EH (cell line): Measurements from ENCODE around the gene SATB1.
A peak's percentile ranks its signal among the peaks of the same experiment; 100 is the strongest.

Experiments
- DNase-seq: peaks from one replicate; pipeline ENCODE4 v3.0.0-alpha.2; 2015; ENCODE audit warnings: low read depth

SATB1 gene

DNA sequence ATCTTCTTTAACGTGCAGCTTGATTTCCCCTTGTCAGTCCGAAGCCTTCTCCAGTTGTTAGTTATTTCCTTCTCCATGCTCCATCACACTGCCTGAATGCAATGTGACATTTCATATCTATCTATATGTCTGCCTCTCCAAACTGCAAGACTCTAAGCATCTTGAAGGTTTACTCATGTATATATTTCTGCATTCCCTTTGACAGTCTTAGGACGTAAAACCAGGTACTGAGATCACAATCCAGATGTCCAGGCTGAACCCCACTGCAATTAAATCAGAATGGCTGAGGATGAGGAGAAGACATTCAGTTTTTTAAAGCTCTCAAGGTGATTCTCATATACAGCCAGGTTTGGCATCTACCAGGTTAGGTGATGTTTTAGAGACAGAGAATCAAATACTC, 6.1 kb upstream of the SATB1 start:
- no peak for DNase-seq

- no peak for DNase-seq
Observed at GRCh38 chr3:18428991-18429745, 4.0 kb upstream of the SATB1 start.

DNA sequence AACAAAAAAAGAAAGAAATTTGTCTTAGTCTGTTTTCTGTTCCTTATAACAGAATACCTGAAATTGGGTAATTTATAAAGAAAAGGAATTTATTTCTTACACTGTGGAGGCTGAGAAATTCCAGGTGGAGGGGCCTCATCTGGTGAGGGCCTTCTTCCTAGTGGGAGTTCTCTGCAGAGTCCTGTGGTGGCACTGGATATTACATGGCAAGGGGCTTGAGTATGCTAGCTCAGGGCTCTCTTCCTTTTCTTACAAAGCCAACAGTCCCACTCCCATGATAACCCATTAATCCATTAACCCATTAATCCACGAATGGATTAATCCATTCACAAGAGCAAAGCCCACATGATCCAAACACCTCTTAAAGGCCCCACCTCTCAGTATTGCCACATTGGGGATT, 2.9 kb upstream of the SATB1 start:
- no peak for DNase-seq

DNA sequence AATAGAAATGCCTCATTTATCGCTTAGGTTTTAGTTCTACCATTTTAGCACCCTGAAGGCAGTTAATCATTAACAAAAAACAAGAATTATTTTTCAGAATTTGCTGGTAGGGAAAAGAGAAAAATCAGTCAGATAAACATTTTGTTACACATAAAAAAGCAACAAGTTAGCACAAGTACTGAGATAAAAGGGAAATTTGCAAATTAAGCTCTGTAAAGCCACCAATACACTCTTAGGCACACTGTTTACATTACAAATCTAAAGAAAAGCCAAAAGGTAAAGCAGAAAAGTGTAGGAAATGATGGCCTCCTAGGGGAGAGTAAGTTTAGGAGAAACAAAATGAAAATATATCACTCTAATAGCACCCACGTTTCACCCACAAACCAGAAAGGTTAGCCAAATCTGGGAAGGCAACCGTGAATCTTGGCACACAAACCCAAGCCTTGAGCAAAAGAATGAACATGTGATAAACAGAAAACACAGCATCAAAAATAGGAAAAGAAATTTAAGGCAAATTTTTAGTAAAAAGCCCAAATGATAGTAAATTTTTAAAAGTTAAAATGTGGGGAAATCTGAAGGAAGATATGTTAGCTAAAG, 1.6 kb upstream of the SATB1 start:
- no peak for DNase-seq

DNA sequence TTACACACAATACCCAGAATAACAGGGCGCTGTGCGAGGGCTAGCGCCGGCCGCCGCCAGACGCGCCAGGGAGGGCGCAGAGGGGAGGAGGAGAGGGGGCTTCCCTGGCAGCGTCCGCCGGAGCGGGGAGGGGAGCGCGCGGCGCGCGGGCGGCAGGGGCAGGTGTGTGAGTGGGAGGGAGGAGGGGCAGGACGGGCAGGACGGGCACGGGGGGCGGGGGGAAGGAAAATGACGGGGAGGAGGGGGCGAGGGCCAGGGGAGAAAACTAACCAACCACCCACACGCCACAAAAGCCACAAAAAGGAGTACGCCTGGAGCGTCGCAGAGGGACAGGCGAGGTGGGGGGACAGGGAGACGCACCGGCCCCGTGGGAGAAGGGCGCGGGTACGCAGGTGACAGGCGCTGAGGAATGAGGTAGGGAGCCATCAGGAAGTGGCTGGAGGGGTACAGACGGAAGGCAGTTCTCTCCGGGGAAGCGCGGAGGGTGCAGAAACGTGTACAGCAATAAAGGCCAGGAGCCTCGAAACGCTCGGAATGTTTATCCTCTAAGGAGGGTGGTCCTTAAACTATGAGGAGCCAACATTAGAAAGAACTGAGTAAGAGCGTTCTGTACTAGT, 610 bp upstream of the SATB1 start:
- DNase-seq = no peak

DNA sequence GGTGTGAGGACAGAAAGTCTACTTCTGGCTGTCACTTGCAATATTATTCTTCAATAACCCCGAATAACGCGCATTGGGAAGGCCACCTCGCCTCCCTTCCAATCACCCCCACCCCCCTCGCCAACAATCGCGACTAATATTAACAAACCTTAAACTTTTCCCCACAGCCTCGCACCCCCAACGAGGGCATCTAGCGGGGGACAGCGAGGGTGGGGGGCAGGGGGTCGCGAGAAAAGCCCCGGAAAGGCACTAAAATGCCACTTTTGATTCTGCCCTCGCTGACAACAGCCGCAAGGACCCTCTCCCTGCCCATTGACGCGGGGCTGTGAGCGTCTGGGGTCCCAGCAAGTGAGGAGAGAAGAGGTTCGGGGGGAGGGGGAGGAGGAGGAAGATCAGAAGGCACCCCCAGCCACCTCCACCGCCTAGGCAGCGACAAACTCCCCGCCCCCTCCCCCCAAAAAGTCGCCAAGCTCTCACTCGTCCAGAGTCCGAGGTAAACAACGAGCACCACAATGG, 868 bp downstream of the SATB1 start:
- no peak for DNase-seq

DNA sequence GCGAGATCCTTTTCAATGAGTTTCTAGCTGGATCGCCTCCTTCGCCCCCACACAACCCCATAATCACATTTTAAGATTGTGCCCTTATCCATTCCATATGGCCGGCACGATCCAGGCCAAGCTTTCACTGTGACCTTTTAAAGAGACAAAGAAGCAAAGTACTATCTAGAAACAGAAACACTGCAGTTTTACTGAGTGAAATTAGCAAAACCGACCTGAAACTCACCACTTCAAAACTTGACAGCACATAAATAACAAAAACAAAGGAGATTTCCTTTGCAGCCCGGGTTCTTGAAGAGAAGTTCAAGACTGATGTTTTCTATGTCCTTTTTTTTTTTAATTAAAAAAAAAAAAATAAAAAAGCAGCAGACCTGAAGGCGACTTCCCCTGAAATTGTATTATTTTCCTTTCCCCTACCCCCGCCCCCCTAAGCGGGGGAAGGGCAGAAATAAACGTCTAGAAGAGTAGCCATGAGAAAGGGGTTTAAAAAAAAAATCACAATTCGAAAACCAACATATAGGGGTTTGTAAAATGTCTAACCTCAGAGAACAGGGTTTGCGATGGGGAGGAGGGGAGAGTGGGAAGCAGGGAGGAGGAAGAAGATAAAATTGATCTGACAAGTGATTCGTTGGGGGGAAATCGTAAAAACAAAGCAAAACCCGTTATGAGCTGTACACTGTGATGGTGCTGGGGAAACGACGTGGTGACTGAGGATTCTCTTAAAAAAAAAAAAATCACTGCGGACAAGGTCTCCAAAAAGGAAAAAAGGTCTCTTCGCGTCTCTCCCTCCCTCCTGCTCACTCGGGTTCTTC, 1.5 kb downstream of the SATB1 start:
- DNase-seq = peak; percentile 60

DNA sequence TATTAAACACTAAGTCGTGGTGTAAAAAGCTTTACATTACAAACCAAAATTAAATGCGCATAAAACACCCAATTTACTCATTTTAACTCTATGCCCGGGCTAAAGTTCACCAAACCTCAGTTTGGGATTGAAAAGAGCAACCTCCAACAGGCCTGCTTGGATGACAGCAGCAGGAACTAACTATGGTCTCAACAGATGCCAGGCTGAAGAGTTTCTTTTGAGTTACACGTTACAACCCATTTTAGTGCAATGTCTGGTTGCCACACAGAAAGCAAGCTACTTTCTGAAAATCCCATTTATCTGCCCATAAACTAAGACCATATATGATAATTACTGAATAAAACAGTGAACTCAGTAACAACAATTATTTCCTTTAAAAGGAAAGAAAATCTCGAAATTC, 2.2 kb downstream of the SATB1 start:
- DNase-seq = no peak

DNA sequence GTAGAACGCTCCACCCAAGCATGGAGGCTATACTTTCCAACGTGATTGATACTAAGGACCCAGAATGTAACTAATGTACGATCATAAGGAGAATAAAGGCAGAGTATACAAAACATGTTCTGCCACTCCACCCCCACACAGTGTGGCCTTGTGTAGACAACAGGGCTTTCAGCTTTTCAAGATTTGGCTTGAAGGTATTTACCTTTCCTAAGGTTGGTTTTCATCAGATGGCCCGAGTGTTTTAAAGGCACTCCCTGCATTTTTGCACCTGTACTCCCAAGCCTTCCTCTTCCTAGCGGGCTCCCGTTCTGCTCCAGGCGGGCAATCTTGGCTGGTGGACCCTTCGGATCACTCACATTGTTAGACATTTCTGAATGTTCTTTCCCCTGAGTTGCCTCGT, 4.6 kb downstream of the SATB1 start:
- no peak for DNase-seq

DNA sequence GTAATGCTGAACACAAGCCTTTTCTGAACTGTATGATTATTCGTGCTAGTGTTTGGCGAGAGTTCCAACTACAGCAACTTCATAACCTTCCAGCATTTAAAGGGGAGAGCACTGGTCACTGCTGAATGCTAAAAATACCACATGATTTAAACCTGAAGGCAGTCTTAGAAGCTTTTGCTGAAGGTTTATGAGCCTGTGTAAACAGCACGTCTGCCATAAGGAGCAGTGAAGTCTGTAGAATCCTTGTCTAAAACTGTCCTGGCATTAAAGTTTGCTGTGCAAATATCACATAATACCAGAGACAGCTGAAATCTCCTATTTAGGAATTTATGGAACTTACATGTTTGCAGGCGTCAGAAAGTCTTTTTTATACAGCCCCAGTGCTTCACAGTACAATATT, 5.9 kb downstream of the SATB1 start:
- DNase-seq = no peak

DNA sequence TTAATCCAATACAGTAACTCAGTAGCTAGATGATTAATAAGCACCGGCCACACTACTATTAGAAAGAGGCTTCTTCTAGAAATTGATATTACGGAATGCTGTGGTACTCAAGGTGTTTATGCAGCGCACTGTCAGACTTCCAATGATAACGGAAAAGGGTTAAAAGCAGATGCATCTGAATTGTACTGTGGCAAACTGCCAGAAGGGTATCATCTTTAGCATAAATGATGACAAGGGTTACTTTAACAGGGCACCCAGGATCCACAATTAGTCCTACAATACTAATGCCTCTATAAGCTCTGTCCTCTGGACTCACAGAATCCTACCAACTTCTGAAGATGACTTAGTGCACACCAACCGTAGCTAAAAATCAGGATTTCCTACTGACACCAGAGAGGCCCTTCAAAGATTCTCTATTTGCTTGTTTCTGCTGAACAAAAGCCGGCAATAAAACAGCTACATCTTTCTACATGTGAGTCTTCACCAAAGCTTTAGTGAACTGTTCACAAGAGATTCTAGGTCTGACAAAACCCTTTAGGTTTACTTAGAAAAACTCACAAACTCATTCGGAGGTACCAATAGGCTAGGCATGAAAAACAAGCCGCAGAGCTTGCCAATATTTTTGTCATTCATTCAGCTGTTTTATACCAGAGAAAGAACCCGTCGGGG, 7.1 kb downstream of the SATB1 start:
- DNase-seq = no peak

- no peak for DNase-seq
Observed at GRCh38 chr3:18416332-18416731, 8.8 kb downstream of the SATB1 start.

GRCh38 chr3:18415839-18416238, 9.3 kb downstream of the SATB1 start:
- DNase-seq = no peak

DNA sequence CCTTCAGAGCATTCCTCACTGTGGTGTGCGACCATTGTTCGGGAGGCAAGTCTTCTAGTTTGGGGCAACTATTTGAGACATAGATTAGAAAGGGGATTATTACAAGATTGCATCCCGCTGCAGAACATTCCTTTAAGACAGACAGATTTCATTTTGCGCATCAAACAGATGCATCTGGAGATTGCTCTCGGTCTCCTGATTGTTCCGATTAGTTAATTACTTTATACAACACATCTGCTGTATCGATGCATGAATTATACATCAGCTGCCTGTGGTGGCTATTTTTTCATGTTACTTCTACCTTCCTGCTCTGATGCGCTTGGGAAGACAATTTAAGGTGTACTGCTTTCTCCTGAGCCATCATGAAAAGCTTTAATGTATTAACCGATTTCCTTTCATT, 10.0 kb downstream of the SATB1 start:
- DNase-seq = no peak

GRCh38 chr3:18412684-18413083, 12.5 kb downstream of the SATB1 start:
- DNase-seq = no peak

DNA sequence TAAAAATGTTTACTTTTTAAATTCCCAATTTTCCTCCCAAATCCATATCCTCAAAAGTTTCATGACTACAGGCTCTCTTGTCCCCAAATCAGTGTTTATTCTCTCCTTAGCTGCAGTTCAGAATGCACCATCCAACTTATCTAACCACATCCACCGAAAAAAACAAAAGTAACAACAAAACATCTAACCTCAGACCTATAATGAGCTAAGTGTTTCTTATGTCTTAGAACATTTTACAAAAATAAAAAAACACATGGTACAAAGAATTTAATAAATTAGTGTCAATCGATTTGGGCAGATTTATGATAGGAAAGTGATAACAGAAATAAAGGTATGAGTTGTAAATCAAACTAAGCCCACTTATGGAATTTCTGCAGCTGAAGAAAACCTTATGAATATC, 13.6 kb downstream of the SATB1 start:
- no peak for DNase-seq

- no peak for DNase-seq
Observed at GRCh38 chr3:18410205-18410604, 14.9 kb downstream of the SATB1 start.

GRCh38 chr3:18409266-18409665, 15.9 kb downstream of the SATB1 start:
- DNase-seq = no peak

GRCh38 chr3:18405141-18405540, 20.0 kb downstream of the SATB1 start:
- no peak for DNase-seq

GRCh38 chr3:18403061-18403460, 22.1 kb downstream of the SATB1 start:
- DNase-seq = no peak

DNA sequence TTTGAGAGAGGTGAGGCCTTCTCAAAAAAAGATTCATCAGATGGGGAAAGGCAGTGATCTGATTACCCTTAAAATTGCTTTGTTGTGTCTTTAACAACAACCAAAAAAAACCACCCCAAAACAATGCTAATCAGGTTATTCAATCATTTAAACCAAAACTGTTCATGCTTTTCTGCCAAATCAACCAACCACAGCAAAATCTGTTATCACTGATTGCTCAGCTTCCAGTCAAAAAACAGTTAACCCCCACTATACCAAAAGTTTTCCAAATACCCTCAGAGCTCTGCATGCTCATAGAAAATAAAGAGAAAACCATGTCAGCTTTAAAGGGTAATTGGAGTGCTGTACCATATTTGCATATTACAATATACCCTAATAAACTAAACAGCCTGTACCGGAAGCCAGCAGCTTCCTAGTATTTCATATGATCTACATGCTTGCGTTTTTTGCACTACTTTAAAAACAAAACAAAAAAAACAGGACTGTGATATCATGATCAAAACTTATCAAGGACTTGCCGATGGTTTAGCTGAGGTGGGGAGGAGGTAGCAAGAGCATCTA, 22.8 kb downstream of the SATB1 start:
- no peak for DNase-seq
